H1 (cell line): ENCODE measurements around the gene HEXIM2. TPM values are rescaled to one million over a fixed set of nuclear protein-coding genes. Genes with fewer than 3 reads are reported as not detected.

Source experiments
- BCL11A ChIP-seq, 2 experiments: IDR thresholded peaks; one replicate each; pipeline ENCODE4 v1.6.1; 2011; ENCODE audit warnings: low read depth in 2 of 2, low read length in 2 of 2, mild to moderate bottlenecking in 2 of 2
- BRCA1 ChIP-seq: IDR thresholded peaks from 2 replicates; pipeline ENCODE4 v1.6.1; 2012; ENCODE audit warnings: low read depth, low read length, improper control_type of control experiment
- CHD1 ChIP-seq: IDR thresholded peaks from 2 replicates; pipeline ENCODE4 v1.6.1; 2012; ENCODE audit warnings: low read depth, low read length, improper control_type of control experiment
- CTBP2 ChIP-seq: IDR thresholded peaks from 2 replicates; pipeline ENCODE4 v1.7.0; 2011; ENCODE audit warnings: borderline replicate concordance, mild to moderate bottlenecking, moderate library complexity, mixed read lengths, low read length; ENCODE audit not compliant: insufficient read depth, insufficient read length
- EP300 ChIP-seq, 2 experiments: IDR thresholded peaks; 1 replicate in 1 of 2; 2 replicates in 1 of 2; pipeline ENCODE4 v1.6.1; 2011 to 2012; ENCODE audit warnings: low read depth in 2 of 2, low read length in 2 of 2, mild to moderate bottlenecking in 2 of 2, borderline replicate concordance in 1 of 2, inconsistent platforms in 1 of 2, moderate library complexity in 1 of 2
- FOSL1 ChIP-seq: IDR thresholded peaks from 2 replicates; pipeline ENCODE4 v1.6.1; 2011; ENCODE audit warnings: mild to moderate bottlenecking, low read depth, low read length, moderate library complexity; ENCODE audit not compliant: insufficient read depth
- JUND ChIP-seq: IDR thresholded peaks from 2 replicates; pipeline ENCODE4 v1.6.1; 2011; ENCODE audit warnings: mild to moderate bottlenecking, improper control_type of control experiment, low read length
- KDM1A ChIP-seq: fragments of 200-600, 300-600 bp; sonication (generic); IDR thresholded peaks from 2 replicates; pipeline ENCODE4 v1.7.1; 2016; ENCODE audit warnings: mild to moderate bottlenecking, low read length, borderline replicate concordance
- NRF1 ChIP-seq: IDR thresholded peaks from 2 replicates; pipeline ENCODE4 v1.6.1; 2011; ENCODE audit warnings: mild to moderate bottlenecking, low read depth, low read length, improper control_type of control experiment
- POU5F1 ChIP-seq: IDR thresholded peaks from 2 replicates; pipeline ENCODE4 v1.6.1; 2011; ENCODE audit warnings: low read depth, mild to moderate bottlenecking, low read length, moderate library complexity
- RBBP5 ChIP-seq: IDR thresholded peaks from 2 replicates; pipeline ENCODE4 v1.7.1; 2012; ENCODE audit warnings: low read depth, mild to moderate bottlenecking, inconsistent platforms, low read length, moderate library complexity, borderline replicate concordance
- RFX5 ChIP-seq: IDR thresholded peaks from 2 replicates; pipeline ENCODE4 v1.6.1; 2011; ENCODE audit warnings: low read depth, low read length, improper control_type of control experiment, borderline replicate concordance
- SIN3A ChIP-seq, 2 experiments: IDR thresholded peaks in 1 of 2; conservative IDR thresholded peaks in 1 of 2; 2 replicates each; pipeline ENCODE4 v1.6.1; 2011 to 2012; ENCODE audit warnings: low read length in 2 of 2, improper control_type of control experiment in 1 of 2, low read depth in 1 of 2, mild to moderate bottlenecking in 1 of 2
- SIX5 ChIP-seq: IDR thresholded peaks from 2 replicates; pipeline ENCODE4 v1.6.1; 2011; ENCODE audit warnings: mild to moderate bottlenecking, low read depth, low read length
- TEAD4 ChIP-seq: IDR thresholded peaks from 2 replicates; pipeline ENCODE4 v1.6.1; 2012; ENCODE audit warnings: low read depth, low read length, inconsistent platforms, mixed read lengths
- YY1 ChIP-seq: IDR thresholded peaks from 2 replicates; pipeline ENCODE4 v1.6.1; 2011; ENCODE audit warnings: low read depth, mild to moderate bottlenecking, low read length
- polyA plus RNA-seq, 7 experiments: library from polyadenylated mRNA; depleted of rRNA in 3 of 7; stranded (reverse) in 5 of 7; unstranded in 2 of 7; fragments of >200 nt in 5 of 7; fragments of 200-250 nt in 2 of 7; gene quantifications; 1 replicate in 5 of 7; 2 replicates in 1 of 7; 4 replicates in 1 of 7; pipeline versions ENCODE4 v1.2.1 to v1.2.3, GENCODE V29; 2011 to 2013; ENCODE audit warnings: missing spikeins in 2 of 7, mixed read lengths in 2 of 7
- total RNA-seq: library from RNA; stranded (reverse); fragmentation: NEBNext Ultra II Directional; extraction: Animal tissue kit (Norgen Biotek cat#: 25700); gene quantifications from 2 replicates; pipeline ENCODE4 v1.2.1, GENCODE V29; 2021
- TF ChIP-seq, protein P1 (sequence below): IDR thresholded peaks from 2 replicates; pipeline ENCODE4 v1.6.1; 2012; ENCODE audit warnings: inconsistent platforms
- TF ChIP-seq, protein P2 (sequence below): IDR thresholded peaks from 2 replicates; pipeline ENCODE4 v1.6.1; 2012; ENCODE audit warnings: inconsistent platforms
- TF ChIP-seq, protein P3 (sequence below), 3 experiments: IDR thresholded peaks; 1 replicate in 2 of 3; 2 replicates in 1 of 3; pipeline versions ENCODE4 v1.5.1 to v1.6.1; 2011; ENCODE audit warnings: low read length in 3 of 3, mild to moderate bottlenecking in 3 of 3, inconsistent platforms in 2 of 3, low read depth in 1 of 3, moderate library complexity in 1 of 3; ENCODE audit not compliant: insufficient read depth in 1 of 3; ENCODE audit errors: control extremely low read depth in 1 of 3

HEXIM2 gene
- total and polyA plus RNA-seq, 2 of the 8 experiments (the other 6 are each of a cell fraction or from before 2014, with no cell fraction given): 7.5 to 13.2 TPM

DNA sequence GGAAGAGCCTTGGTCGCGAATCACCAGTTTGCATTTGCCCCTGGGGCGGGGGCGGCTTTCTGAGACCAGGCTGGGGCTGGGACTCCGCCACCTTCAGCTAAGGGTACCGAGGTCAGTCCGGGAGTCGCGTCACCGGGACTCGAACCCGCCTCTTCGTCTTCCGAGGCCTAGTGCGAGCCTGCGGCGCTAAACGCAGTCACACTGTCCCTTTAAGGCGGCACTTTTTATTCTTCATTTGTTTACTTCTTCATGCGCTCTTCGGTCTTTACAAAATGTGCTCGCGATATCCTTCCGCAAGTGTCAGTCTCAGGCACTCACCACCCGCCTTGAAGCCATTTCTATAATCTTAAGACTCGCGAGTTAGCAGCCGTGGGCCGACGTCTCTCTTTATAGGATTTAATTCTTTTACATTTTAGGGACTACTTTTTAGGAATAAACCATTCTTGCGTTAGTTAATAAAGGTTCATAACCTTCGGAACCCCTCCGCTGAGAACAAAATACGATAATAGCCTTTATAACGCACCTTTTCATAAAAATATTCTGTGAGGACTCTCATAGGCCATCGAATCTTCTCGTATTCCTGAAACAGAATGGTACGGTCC lies 14.0 kb upstream of the HEXIM2 start (continued):
- no peak for TF ChIP-seq FOSL1
- peak; percentile 43; the same call in 1 of the 2 replicates for TF ChIP-seq BRCA1
- 0 out of 2 replicates have a peak, but pooled peaks have one; percentile 43 for TF ChIP-seq SIX5
- peak; percentile 68; the same call in 1 of the 2 replicates for TF ChIP-seq POU5F1
- no peak for TF ChIP-seq RFX5
- peak in 1 of 2 experiments; percentile 98; a peak in 2 of 3 replicates for TF ChIP-seq EP300 (IDR thresholded peaks at IDR 0.05; ENCODE audit: borderline replicate concordance in 1 of 2, low read depth in 2 of 2, low read length in 2 of 2)
- TF ChIP-seq, protein P1, sequence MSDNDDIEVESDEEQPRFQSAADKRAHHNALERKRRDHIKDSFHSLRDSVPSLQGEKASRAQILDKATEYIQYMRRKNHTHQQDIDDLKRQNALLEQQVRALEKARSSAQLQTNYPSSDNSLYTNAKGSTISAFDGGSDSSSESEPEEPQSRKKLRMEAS: peak; percentile 56; the same call in 1 of the 2 replicates
- TF ChIP-seq CTBP2: no peak
- no peak for TF ChIP-seq RBBP5
- peak; percentile 9; the same call in 1 of the 2 replicates for TF ChIP-seq TEAD4
- TF ChIP-seq SIN3A (conservative IDR thresholded peaks at IDR 0.05 in 1 of 2, IDR thresholded peaks at IDR 0.05 in 1 of 2; ENCODE audit: low read depth in 1 of 2, low read length in 2 of 2): peak in 1 of 2 experiments; percentile 75; a peak in 2 of 4 replicates
- TF ChIP-seq CHD1: peak; percentile 94
- TF ChIP-seq JUND: peak; percentile 98
- TF ChIP-seq NRF1: no peak
- TF ChIP-seq, protein P2, sequence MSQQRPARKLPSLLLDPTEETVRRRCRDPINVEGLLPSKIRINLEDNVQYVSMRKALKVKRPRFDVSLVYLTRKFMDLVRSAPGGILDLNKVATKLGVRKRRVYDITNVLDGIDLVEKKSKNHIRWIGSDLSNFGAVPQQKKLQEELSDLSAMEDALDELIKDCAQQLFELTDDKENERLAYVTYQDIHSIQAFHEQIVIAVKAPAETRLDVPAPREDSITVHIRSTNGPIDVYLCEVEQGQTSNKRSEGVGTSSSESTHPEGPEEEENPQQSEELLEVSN: no peak
- no peak for TF ChIP-seq KDM1A
- no peak for TF ChIP-seq BCL11A (IDR thresholded peaks at IDR 0.05; ENCODE audit: low read depth in 2 of 2, low read length in 2 of 2)
- TF ChIP-seq, protein P3, sequence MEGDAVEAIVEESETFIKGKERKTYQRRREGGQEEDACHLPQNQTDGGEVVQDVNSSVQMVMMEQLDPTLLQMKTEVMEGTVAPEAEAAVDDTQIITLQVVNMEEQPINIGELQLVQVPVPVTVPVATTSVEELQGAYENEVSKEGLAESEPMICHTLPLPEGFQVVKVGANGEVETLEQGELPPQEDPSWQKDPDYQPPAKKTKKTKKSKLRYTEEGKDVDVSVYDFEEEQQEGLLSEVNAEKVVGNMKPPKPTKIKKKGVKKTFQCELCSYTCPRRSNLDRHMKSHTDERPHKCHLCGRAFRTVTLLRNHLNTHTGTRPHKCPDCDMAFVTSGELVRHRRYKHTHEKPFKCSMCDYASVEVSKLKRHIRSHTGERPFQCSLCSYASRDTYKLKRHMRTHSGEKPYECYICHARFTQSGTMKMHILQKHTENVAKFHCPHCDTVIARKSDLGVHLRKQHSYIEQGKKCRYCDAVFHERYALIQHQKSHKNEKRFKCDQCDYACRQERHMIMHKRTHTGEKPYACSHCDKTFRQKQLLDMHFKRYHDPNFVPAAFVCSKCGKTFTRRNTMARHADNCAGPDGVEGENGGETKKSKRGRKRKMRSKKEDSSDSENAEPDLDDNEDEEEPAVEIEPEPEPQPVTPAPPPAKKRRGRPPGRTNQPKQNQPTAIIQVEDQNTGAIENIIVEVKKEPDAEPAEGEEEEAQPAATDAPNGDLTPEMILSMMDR (IDR thresholded peaks at IDR 0.05; ENCODE audit: control extremely low read depth in 1 of 3, insufficient read depth in 1 of 3, low read depth in 1 of 3, low read length in 3 of 3): no peak
- TF ChIP-seq YY1: peak; percentile 75
